NCI-H146 (cell line): ENCODE data around the gene CYBA.
"Not testable (repeated sequence)": the region's sequence is repeated elsewhere in the genome, so short reads cannot be mapped to it uniquely, and the experiment has no call there.

Source experiments
- DNase-seq: peaks from one replicate; lab custom pipeline; 2025; lab: John Stamatoyannopoulos, UW

CYBA gene

GRCh38 chr16:88686062-88686438 is 35.2 kb upstream of the CYBA start:
- DNase-seq = peak; percentile 67

- DNase-seq = no peak
Measured at GRCh38 chr16:88685156-88686061, 34.6 kb upstream of the CYBA start.

DNA sequence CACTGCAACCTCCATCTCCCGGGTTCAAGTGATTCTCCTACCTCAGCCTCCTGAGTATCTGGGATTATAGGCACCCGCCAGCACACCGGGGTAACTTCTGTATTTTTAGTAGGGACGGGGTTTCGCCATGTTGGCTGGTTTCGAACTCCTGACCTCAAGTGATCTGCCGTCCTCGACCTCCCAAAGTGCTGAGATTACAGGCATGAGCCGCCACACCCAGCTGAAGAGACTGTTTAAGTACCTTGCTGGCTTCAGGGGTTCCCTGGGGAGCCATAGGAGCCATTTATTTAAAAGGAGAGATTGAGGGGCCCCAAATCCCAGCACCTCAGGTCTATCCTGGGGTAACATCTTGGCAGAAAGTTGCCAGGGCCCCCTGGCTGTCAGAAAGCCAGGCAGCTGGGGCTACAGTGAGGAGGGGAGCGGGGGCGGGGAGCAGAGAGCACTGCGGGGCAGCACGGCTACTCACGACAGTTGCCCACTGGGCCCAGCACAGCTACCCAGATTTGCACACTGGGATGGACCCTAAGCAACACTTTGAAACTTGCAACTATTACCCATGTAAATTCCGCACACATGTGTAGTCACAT is 33.8 kb upstream of the CYBA start:
- no peak for DNase-seq

DNA sequence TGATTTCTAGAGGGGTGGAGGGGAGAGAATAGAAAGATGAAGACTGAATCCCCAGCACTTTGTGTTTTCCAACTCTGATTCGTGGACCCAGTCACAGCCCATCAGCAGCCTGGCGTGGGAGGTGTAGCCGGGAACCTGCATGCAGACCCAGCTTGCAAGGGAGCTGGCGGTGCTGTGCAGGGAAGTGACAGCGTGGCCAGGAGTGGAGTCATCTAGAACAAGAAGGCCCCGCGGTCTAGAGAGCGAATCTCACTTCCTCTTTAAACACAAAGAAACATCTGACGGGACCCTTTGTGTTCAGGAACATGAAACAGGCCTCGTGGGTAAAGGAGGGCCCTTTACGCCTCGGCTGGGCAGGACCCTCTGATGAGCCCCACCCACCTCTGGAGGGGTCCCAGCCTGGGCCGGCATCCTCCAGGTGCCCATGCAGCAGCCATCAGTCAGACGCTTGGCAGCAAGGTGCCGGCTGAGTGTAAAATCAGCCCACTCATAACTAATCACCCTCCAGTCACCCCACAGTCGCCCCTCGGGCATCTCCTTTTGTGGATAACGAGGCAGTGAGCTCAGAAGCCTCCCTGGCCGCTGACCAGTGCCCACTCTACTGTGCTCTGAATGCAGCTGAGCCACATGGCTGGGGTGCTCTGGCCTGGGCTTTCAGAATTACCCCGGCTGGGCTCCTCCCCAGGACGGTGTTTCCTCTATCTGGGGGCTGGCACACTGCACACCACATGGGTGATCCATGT is 31.0 kb upstream of the CYBA start:
- no peak for DNase-seq

GRCh38 chr16:88681084-88681680 is 30.3 kb upstream of the CYBA start:
- no peak for DNase-seq

- no peak for DNase-seq
Measured at GRCh38 chr16:88680554-88681083, 29.8 kb upstream of the CYBA start.

- no peak for DNase-seq
Measured at GRCh38 chr16:88678224-88678979, 27.5 kb upstream of the CYBA start.

DNA sequence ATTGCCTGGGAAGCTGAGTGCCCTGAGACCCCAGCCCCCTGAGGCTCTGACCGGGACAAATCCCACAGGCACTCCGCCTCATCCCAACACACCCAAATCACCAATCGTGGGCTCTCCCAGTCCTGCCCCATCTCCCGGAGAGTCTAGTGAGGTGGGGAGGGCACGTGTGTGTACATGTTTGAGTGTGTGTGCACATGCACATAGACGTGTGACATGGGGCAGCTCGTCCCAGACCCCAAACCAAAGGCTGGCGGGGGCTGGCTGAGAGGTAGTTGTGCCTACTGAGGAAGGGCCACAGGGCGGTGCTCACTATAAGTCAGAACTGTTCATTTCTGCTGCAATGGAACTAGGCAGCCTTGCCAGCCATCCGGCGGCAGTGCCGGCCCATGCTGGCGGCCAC is 26.9 kb upstream of the CYBA start:
- no peak for DNase-seq

GRCh38 chr16:88676502-88677242 is 25.8 kb upstream of the CYBA start:
- no peak for DNase-seq

GRCh38 chr16:88673716-88674379 is 23.0 kb upstream of the CYBA start:
- no peak for DNase-seq

GRCh38 chr16:88672776-88673175 is 21.9 kb upstream of the CYBA start:
- peak; percentile 25 for DNase-seq

- no peak for DNase-seq
Measured at GRCh38 chr16:88671806-88672205, 21.0 kb upstream of the CYBA start.

DNA sequence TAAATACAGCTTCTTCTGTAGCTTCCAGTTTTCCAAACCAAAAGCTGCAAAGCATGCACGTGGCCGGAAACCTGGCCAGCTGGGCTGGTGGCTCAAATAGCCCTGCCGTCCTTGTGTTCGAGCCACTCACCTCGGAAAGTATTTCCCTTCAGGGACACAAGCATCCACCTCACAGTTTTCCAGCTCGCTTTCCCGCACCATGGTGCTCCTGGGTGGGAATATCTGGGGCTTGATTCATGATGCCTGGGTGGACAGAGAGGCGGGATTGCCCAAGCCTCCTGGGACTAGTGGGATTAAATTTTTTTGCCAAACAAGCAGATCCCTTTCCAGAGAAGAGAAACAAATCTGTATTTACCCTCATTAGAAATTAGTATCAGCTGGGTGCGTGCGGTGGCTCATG is 19.1 kb upstream of the CYBA start:
- DNase-seq = no peak

GRCh38 chr16:88669493-88669892 is 18.6 kb upstream of the CYBA start:
- not testable (repeated sequence) for DNase-seq

DNA sequence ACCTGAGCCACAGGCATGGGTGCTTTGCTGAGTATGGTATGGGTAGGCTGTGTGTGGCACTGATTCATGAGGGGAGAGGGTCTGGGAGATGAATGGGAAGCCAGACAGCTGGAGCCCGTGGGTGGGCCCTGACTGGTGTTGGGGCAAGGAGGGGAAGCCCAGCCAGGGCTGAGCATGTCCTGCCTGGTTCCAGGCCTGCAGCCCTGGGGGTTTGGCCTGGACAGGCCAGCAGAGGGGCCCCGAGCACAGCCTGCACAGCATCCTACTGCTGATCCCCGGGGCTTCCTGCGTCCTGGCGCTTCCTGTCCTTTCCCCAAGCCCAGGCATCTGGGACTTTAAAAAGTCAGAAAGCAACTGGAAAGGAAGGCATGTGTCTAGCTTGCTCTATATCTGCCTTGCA is 16.6 kb upstream of the CYBA start:
- DNase-seq = no peak

DNA sequence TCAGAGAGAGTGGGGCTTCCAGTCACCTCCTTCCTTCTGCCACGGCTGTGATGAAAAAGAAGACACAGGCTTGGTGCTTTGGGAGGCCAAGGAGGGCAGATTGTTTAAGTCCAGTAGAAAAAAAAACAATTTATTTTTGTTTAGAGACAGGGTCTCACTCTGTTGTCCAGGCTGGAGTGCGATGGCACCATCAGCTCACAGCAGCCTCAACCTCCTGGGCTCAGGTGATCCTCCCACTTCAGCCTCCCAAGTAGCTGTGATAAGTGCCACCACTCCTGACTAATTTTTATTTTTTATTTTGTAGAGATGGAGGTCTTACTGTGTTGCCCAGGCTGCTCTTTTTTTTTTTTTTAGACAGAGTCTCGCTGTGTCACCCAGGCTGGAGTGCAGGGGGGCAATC is 14.7 kb upstream of the CYBA start:
- DNase-seq = no peak

GRCh38 chr16:88665148-88665547 is 14.3 kb upstream of the CYBA start:
- DNase-seq = no peak

GRCh38 chr16:88662843-88663606 is 12.2 kb upstream of the CYBA start, which contains the start of gene MVD:
Gene MVD (minus strand): TSS chr16:88663091. CDS start chr16:88663080, 11 bp downstream.
- DNase-seq = peak; percentile 95

GRCh38 chr16:88662222-88662842 is 11.5 kb upstream of the CYBA start:
- DNase-seq = no peak
